ENCODE results near the gene MORF4L1.

- no peak for TF ChIP-seq CTCF (IDR thresholded peaks at IDR 0.05; ENCODE audit: low read length)
- TF ChIP-seq EZH2phosphoT487 (IDR thresholded peaks at IDR 0.05; ENCODE audit: low read length), result no peak
- no peak for TF ChIP-seq EZH2 (optimal IDR thresholded peaks at IDR 0.05; ENCODE audit: low read depth, low read length)
These were observed 58.1 kb downstream of the MORF4L1 start for GRCh38 chr15:78930577-78931388.
